Erythroblast (primary cell): ENCODE results near the gene DDR1.
"Not testable (repeated sequence)": the region's sequence is repeated elsewhere in the genome, so short reads cannot be mapped to it uniquely, and the experiment has no call there.

ENCODE experiments used
- DNase-seq, 2 experiments: peaks; one replicate each; lab custom pipeline; 2025; lab: John Stamatoyannopoulos, UW
- GATA1 ChIP-seq: IDR thresholded peaks from 2 replicates; pipeline ENCODE4 v1.6.1; 2011; ENCODE audit warnings: low read depth, mild to moderate bottlenecking, control low read depth, low read length, moderate library complexity
- POLR2A ChIP-seq: IDR thresholded peaks from 2 replicates; pipeline ENCODE4 v1.6.1; 2011; ENCODE audit warnings: mild to moderate bottlenecking, low read length

Gene DDR1

GRCh38 chr6:30902709-30903108, 18.4 kb downstream of the DDR1 start:
- no peak for DNase-seq
- TF ChIP-seq POLR2A (no peak), GATA1 (no peak)

- TF ChIP-seq POLR2A = no peak
- TF ChIP-seq GATA1 = no peak
- DNase-seq = no peak
These were observed 18.9 kb downstream of the DDR1 start for GRCh38 chr6:30903236-30903635.

- DNase-seq = not testable (repeated sequence)
These were observed 23.0 kb downstream of the DDR1 start for GRCh38 chr6:30907290-30907757.

- TF ChIP-seq GATA1 (no peak), POLR2A (peak; percentile 33)
- DNase-seq = peak; percentile 95 to 96
These were observed 23.7 kb downstream of the DDR1 start, which contains the start of gene GTF2H4 for GRCh38 chr6:30907758-30908591. Gene GTF2H4, plus strand, starts transcription at chr6:30908207.

- DNase-seq = no peak
- no peak for TF ChIP-seq GATA1
- TF ChIP-seq POLR2A = no peak
These were observed 24.4 kb downstream of the DDR1 start for GRCh38 chr6:30908700-30909099.

- DNase-seq = not testable (repeated sequence)
These were observed 26.2 kb downstream of the DDR1 start for GRCh38 chr6:30910473-30910872.

GRCh38 chr6:30912746-30913520, 28.6 kb downstream of the DDR1 start:
- no peak for TF ChIP-seq GATA1

GRCh38 chr6:30913721-30914075, 29.4 kb downstream of the DDR1 start:
- no peak for DNase-seq
- no peak for TF ChIP-seq POLR2A
- no peak for TF ChIP-seq GATA1

More at GRCh38 chr6:30912746-30913520, 28.6 kb downstream of the DDR1 start:
- DNase-seq = no peak

GRCh38 chr6:30914076-30914853, 29.9 kb downstream of the DDR1 start, which contains the start of gene VARS2:
Gene VARS2, plus strand, starts transcription at chr6:30914238. Its CDS starts 599 bp downstream, at chr6:30914837.
- TF ChIP-seq POLR2A = peak; percentile 89
- no peak for TF ChIP-seq GATA1
- DNase-seq = peak; percentile 92 to 96

- peak; percentile 50 for DNase-seq
- no peak for TF ChIP-seq GATA1
- no peak for TF ChIP-seq POLR2A
These were observed 30.7 kb downstream of the DDR1 start for GRCh38 chr6:30914854-30915590.

GRCh38 chr6:30915591-30915946, 31.2 kb downstream of the DDR1 start:
- TF ChIP-seq GATA1 (no peak), POLR2A (no peak)
- peak; percentile 58 to 60 for DNase-seq

- TF ChIP-seq POLR2A (no peak), GATA1 (no peak)
- no peak for DNase-seq
These were observed 32.7 kb downstream of the DDR1 start for GRCh38 chr6:30917041-30917440.

GRCh38 chr6:30917487-30917886, 33.2 kb downstream of the DDR1 start:
- DNase-seq = no peak
- no peak for TF ChIP-seq GATA1
- no peak for TF ChIP-seq POLR2A
